SU-DHL-6 (cell line): ENCODE measurements around the gene DET1.

Source experiments
- H2AFZ ChIP-seq: fragments of 200-600 bp; sonication (generic); 2 replicates; pipeline ENCODE4 v1.6.1; 2014; ENCODE audit warnings: low read depth, mild to moderate bottlenecking, moderate library complexity, mixed read lengths, antibody characterized with exemption, low read length; ENCODE audit not compliant: severe bottlenecking
- H3F3A ChIP-seq: fragments of 200-600 bp; shearing (Covaris generic); 2 replicates; pipeline ENCODE4 v1.6.0; 2016; ENCODE audit warnings: antibody characterized with exemption, mild to moderate bottlenecking; ENCODE audit not compliant: insufficient read depth
- H3K27ac ChIP-seq: fragments of 200-600 bp; sonication (generic); 2 replicates; pipeline ENCODE4 v1.5.1; 2016; ENCODE audit warnings: low read depth, mild to moderate bottlenecking, low read length, moderate library complexity, mixed read lengths
- H3K27me3 ChIP-seq: fragments of 200-600 bp; sonication (generic), shearing (Covaris generic); 2 replicates; pipeline ENCODE4 v1.6.0; 2014; ENCODE audit warnings: mild to moderate bottlenecking, low read length
- H3K36me3 ChIP-seq: fragments of 200-600 bp; sonication (generic); 2 replicates; pipeline ENCODE4 v1.6.1; 2014; ENCODE audit warnings: mild to moderate bottlenecking, low read length, mixed read lengths
- H3K4me2 ChIP-seq: fragments of 300-600, 200-600 bp; shearing (Covaris generic), sonication (generic); 2 replicates; pipeline ENCODE4 v1.6.0; 2014; ENCODE audit warnings: low read length, low read depth, mild to moderate bottlenecking; ENCODE audit not compliant: poor library complexity, severe bottlenecking
- H3K4me3 ChIP-seq: fragments of 200-600 bp; sonication (generic); 2 replicates; pipeline ENCODE4 v1.5.1; 2014; ENCODE audit warnings: antibody characterized with exemption, low read length, mild to moderate bottlenecking, mixed read lengths; ENCODE audit not compliant: insufficient read depth, poor library complexity, severe bottlenecking
- H3K79me2 ChIP-seq: fragments of 200-600 bp; sonication (generic); 2 replicates; pipeline ENCODE4 v1.6.1; 2014; ENCODE audit warnings: mild to moderate bottlenecking, low read length, moderate library complexity; ENCODE audit not compliant: insufficient read depth
- H3K9ac ChIP-seq: fragments of 200-600 bp; sonication (generic); 2 replicates; pipeline ENCODE4 v1.7.0; 2014; ENCODE audit warnings: mild to moderate bottlenecking, low read length
- H3K9me2 ChIP-seq: fragments of 200-600 bp; sonication (generic); replicated peaks from 2 replicates; pipeline ENCODE4 v1.6.1; 2014; ENCODE audit warnings: low read length; ENCODE audit not compliant: insufficient read depth
- H3K9me3 ChIP-seq: fragments of 200-600 bp; sonication (generic); 2 replicates; pipeline ENCODE4 v1.6.1; 2014; ENCODE audit warnings: low read length, mixed read lengths; ENCODE audit not compliant: insufficient read depth
- H4K20me1 ChIP-seq: fragments of 200-600 bp; sonication (generic); 2 replicates; pipeline ENCODE4 v1.6.1; 2014; ENCODE audit warnings: low read depth, mild to moderate bottlenecking, antibody characterized with exemption, low read length, moderate library complexity, mixed read lengths
- CTCF ChIP-seq: fragments of 200-600 bp; sonication (generic); IDR thresholded peaks from one replicate; pipeline ENCODE4 v1.5.1; 2017; ENCODE audit warnings: antibody characterized with exemption, mild to moderate bottlenecking, low read length, moderate library complexity; ENCODE audit not compliant: insufficient read depth, poor library complexity, severe bottlenecking
- EZH2phosphoT487 ChIP-seq: fragments of 200-600 bp; sonication (generic), shearing (Covaris generic); conservative IDR thresholded peaks from 2 replicates; pipeline ENCODE4 v1.6.1; 2018; ENCODE audit warnings: mild to moderate bottlenecking, antibody characterized with exemption, low read length, moderate library complexity, mixed read lengths

DET1 gene

DNA sequence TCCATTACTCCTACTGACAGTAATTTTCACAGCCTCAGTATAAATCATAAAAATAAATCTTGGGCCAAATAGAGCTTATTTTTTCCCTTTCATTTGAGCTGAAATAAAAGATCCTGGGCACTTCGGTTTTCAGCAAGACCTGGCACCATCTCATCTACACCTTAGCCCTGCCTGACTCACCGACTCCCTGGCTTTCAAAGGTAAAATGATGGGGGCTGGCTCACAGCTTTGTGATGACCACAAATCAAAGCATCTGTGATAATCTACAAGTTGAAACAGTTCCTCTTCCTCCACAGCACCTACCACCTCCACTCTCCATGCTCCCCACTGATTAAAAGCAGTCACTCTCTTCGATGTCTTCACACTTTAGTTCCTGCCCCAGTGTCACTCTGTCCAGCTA, 27.6 kb downstream of the DET1 start:
- no peak overlapping the region for H2AFZ ChIP-seq
- H3K9me2 ChIP-seq = no peaks in the 10 kb centered on the region

DNA sequence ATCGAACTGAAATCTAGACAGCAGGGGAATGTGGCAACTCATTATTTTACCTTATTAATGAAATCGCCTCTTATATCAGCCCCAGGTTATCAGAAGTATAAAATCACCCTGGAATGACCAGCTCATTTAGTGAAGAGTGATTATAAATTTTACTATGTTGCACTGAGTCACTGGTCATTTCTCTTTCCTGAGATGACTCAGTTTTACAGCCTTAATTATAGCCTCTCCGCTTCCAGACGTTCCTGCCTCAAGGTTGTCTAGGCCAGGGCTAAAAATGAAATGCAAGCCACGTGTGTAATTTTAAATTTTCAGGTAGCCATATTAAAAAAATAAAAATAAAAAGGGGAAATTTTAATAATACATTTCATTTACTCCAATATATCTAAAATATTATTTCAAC, 33.3 kb downstream of the DET1 start:
- no peak for TF ChIP-seq CTCF
- no peak for TF ChIP-seq EZH2phosphoT487

More for the DNA sequence above, 27.6 kb downstream of the DET1 start:
- Histone ChIP-seq H3K27ac (no peak overlapping the region), H3F3A (no peaks in the 10 kb centered on the region), H3K4me3 (no peak overlapping the region), H3K36me3 (no peaks in the 10 kb centered on the region), H3K4me2 (no peak overlapping the region), H4K20me1 (no peaks in the 10 kb centered on the region), H3K9ac (no peak overlapping the region), H3K27me3 (no peaks in the 10 kb centered on the region), H3K79me2 (no peaks in the 10 kb centered on the region), H3K9me3 (no peaks in the 10 kb centered on the region)
- TF ChIP-seq EZH2phosphoT487 (no peak), CTCF (no peak)

DNA sequence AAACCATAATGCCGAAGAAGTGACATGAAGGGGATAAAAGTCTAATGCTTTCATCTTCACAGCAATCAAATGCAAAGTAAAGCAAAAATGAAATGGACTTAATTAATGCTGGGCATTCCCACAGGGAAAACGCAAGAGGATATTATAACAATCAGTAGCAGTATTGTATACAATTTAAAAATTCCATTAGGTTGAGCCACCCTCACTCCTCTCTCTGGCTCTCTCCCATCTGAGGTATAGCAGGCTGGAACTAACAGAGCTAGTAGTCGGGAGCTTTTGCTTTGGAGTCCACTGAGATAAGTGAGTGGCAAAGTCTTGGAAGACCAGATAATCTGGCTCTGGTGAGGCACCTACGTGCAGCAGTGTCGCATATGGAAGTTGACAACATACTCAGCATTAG, 33.9 kb downstream of the DET1 start:
- Histone ChIP-seq H3F3A (no peaks in the 10 kb centered on the region), H3K9me3 (no peaks in the 10 kb centered on the region), H3K9ac (no peak overlapping the region), H3K27me3 (no peaks in the 10 kb centered on the region), H3K4me2 (no peak overlapping the region), H3K36me3 (no peaks in the 10 kb centered on the region), H3K9me2 (no peaks in the 10 kb centered on the region), H3K79me2 (no peaks in the 10 kb centered on the region), H3K27ac (no peak overlapping the region), H3K4me3 (no peak overlapping the region), H2AFZ (no peak overlapping the region), H4K20me1 (no peaks in the 10 kb centered on the region)
- TF ChIP-seq EZH2phosphoT487 (no peak), CTCF (no peak)

More for the DNA sequence above, 33.3 kb downstream of the DET1 start:
- H3F3A ChIP-seq = no peaks in the 10 kb centered on the region
- no peak overlapping the region for H2AFZ ChIP-seq
- H3K36me3 ChIP-seq = no peaks in the 10 kb centered on the region
- no peak overlapping the region for H3K27ac ChIP-seq
- H3K9ac ChIP-seq = no peak overlapping the region
- no peaks in the 10 kb centered on the region for H4K20me1 ChIP-seq
- H3K79me2 ChIP-seq = no peaks in the 10 kb centered on the region
- no peak overlapping the region for H3K4me3 ChIP-seq
- H3K9me3 ChIP-seq = no peaks in the 10 kb centered on the region
- H3K27me3 ChIP-seq = no peaks in the 10 kb centered on the region
- H3K4me2 ChIP-seq = no peak overlapping the region
- H3K9me2 ChIP-seq = no peaks in the 10 kb centered on the region

- Histone ChIP-seq H3K27ac (no peak overlapping the region), H3K9me3 (no peaks in the 10 kb centered on the region), H3K27me3 (no peaks in the 10 kb centered on the region), H3K79me2 (no peaks in the 10 kb centered on the region), H4K20me1 (no peaks in the 10 kb centered on the region), H3K9me2 (no peaks in the 10 kb centered on the region), H3K36me3 (no peaks in the 10 kb centered on the region), H3K4me3 (no peak overlapping the region), H3F3A (no peaks in the 10 kb centered on the region), H3K9ac (no peak overlapping the region), H3K4me2 (no peak overlapping the region), H2AFZ (no peak overlapping the region)
- TF ChIP-seq EZH2phosphoT487 (no peak), CTCF (no peak)
These were observed 34.4 kb downstream of the DET1 start for GRCh38 chr15:88512078-88512477.
